NB4 (cell line): ENCODE results near the gene KCNC2.

Experiments
- CTCF ChIP-seq: IDR thresholded peaks from one replicate; pipeline ENCODE4 v1.5.1; 2012; ENCODE audit warnings: low read depth, low read length
- MYC ChIP-seq: IDR thresholded peaks from 2 replicates; pipeline ENCODE4 v1.6.1; 2011; ENCODE audit warnings: low read depth, low read length
- POLR2A ChIP-seq: IDR thresholded peaks from 2 replicates; pipeline ENCODE4 v1.6.1; 2011; ENCODE audit warnings: mild to moderate bottlenecking; ENCODE audit not compliant: insufficient read length; ENCODE audit errors: extremely low read depth

GRCh38 chr12:74999474-74999873 is 210.2 kb downstream of the KCNC2 start:
- no peak for TF ChIP-seq CTCF
- no peak for TF ChIP-seq MYC
- TF ChIP-seq POLR2A, result no peak
